Psoas muscle (tissue), 8 donors: Measurements from ENCODE around the gene MRPS12. TPM values are rescaled to one million over a fixed set of nuclear protein-coding genes. Genes with fewer than 3 reads are reported as not detected.

Experiments used
- ATAC-seq, 4 donors: fragments of 200-7000 bp; cut with Tn5 transposase; one replicate each; pipeline ENCODE4 v1.9.1; 2020; ENCODE audit warnings: moderate library complexity in 3 of 4, mild to moderate bottlenecking in 2 of 4
- DNase-seq, 2 donors: peaks; one replicate each; pipeline ENCODE4 v3.0.0-alpha.2; 2020
- H3K27ac ChIP-seq: fragments of 200-600 bp; one replicate; pipeline ENCODE4 v1.8.0; 2022
- H3K27me3 ChIP-seq, 3 donors: fragments of 200-600 bp in 1 of 3; one replicate each; pipeline versions ENCODE4 v1.6.1 to v1.8.0; 2013 to 2022; ENCODE audit warnings: low read length in 2 of 3, mild to moderate bottlenecking in 2 of 3, moderate library complexity in 1 of 3; ENCODE audit not compliant: insufficient read depth in 3 of 3
- H3K36me3 ChIP-seq, 2 donors: fragments of 200-600 bp in 1 of 2; one replicate each; pipeline versions ENCODE4 v1.6.1 to v1.8.0; 2013 to 2022; ENCODE audit warnings: low read depth in 1 of 2, mild to moderate bottlenecking in 1 of 2, moderate library complexity in 1 of 2; ENCODE audit not compliant: insufficient read depth in 1 of 2
- H3K4me1 ChIP-seq: fragments of 200-600 bp; one replicate; pipeline ENCODE4 v1.8.0; 2022
- H3K4me3 ChIP-seq: fragments of 200-600 bp; one replicate; pipeline ENCODE4 v1.8.0; 2022; ENCODE audit warnings: mild to moderate bottlenecking
- H3K9me3 ChIP-seq: fragments of 200-600 bp; one replicate; pipeline ENCODE4 v1.8.0; 2022
- WGBS, 3 donors: extraction: QIAGEN DNeasy Blood & Tissue Kit; methylation state at CpG; one replicate each; pipeline versions ENCODE4 v1.1.6 to v1.1.7; 2013; 5-methylcytosine and 5-hydroxymethylcytosine counted together
- intact Hi-C, 2 donors: fragments of 100-400 bp; cut with DNase I; formaldehyde crosslinking; loops; one replicate each; pipeline versions ENCODE4 v1.11.0 to v1.14.2; 2022
- polyA plus RNA-seq, 3 donors: library from polyadenylated mRNA; stranded (reverse); fragments of 200-250 nt; gene quantifications; one replicate each; pipeline ENCODE4 v1.2.3, GENCODE V29; 2013
- total RNA-seq, 4 donors: library from RNA; stranded (reverse); fragmentation: NEBNext Ultra II Directional in 2 of 4; extraction: Animal tissue kit (Norgen Biotek cat#: 25700) in 2 of 4; gene quantifications; one replicate each; pipeline versions ENCODE4 v1.2.1 to v1.2.4, GENCODE V29; 2021 to 2023
- TF ChIP-seq, protein P1 (sequence below): fragments of 200-600 bp; IDR thresholded peaks from one replicate; pipeline ENCODE4 v1.8.0; 2022; ENCODE audit warnings: antibody characterized with exemption
- donor health status: healthy with polysubstance abuse.
- donor health status: DM: no; HTN: no; CAD: no; lungs with moderate emphysema.
- donor health status: Bipolar disorder and iron deficiency.
- donor health status: healthy.
- donor health status: DM: yes; HTN: yes; CAD: no.
- donor health status: DM: no; HTN: no; CAD: no.
- donor health status: DM: no; HTN: no; CAD: no.
- donor health status: DM: yes; HTN: yes; CAD: no.

The MRPS12 gene
- total and polyA plus RNA-seq, 7 donors, result 33.8 to 175 (median 70.5) TPM

DNA sequence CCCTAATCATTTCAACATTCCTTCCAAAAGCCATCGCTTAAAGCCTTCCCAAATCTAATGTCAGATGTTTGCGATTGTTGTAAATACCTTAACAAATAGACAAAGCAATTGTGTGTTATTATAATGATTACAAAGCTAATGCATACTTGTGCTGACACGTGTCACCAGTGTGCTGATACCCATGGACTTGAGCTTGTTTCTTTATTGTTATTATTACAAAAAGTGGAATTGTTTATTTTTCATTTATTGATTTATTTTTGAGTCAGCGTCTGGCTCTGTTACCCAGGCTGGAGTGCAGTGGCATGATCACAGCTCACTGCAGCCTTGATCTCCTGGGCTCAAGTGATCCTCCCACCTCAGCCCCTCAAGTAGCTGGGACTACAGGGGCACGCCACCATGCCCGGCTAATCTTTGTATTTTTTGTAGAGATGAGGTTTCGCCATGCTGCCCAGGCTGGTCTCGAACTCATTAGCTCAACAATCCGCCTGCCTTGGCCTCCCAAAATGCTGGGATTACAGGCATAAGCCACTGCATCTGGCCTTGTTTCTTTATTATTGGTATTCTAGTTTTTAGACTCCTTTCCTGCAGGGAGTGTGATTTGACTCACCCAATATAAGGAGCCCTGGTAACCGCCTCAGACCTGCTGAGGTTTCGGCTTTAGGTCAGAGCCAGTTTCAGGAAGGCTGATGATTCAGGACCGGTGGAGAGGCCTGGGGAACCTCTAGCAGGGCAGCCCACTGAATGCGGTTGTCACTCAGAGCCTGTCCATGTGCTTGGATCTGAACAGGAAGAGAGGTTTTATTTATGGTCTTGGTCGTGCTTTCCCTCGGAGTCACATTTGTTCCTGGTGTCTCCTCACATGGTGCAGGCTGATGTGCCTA is 46.9 kb downstream of the MRPS12 start:
- H3K27me3 ChIP-seq, result peaks cover 0 to 3% (median 0%) of the 10 kb centered on the region in 3 donors
- WGBS, 3 donors, result 87 to 88% (median 87%) methylated on average over 15 of the region's 15 CpGs
- no peaks in the 10 kb centered on the region for H3K36me3 ChIP-seq
- DNase-seq (no peak), ATAC-seq (no peak)
- H3K4me3 ChIP-seq, result no peak overlapping the region
- no peak overlapping the region for H3K27ac ChIP-seq
- H3K9me3 ChIP-seq, result no peaks in the 10 kb centered on the region
- intact Hi-C loops, result no loop called here
- H3K4me1 ChIP-seq, result no peaks in the 10 kb centered on the region
- TF ChIP-seq, protein P1, sequence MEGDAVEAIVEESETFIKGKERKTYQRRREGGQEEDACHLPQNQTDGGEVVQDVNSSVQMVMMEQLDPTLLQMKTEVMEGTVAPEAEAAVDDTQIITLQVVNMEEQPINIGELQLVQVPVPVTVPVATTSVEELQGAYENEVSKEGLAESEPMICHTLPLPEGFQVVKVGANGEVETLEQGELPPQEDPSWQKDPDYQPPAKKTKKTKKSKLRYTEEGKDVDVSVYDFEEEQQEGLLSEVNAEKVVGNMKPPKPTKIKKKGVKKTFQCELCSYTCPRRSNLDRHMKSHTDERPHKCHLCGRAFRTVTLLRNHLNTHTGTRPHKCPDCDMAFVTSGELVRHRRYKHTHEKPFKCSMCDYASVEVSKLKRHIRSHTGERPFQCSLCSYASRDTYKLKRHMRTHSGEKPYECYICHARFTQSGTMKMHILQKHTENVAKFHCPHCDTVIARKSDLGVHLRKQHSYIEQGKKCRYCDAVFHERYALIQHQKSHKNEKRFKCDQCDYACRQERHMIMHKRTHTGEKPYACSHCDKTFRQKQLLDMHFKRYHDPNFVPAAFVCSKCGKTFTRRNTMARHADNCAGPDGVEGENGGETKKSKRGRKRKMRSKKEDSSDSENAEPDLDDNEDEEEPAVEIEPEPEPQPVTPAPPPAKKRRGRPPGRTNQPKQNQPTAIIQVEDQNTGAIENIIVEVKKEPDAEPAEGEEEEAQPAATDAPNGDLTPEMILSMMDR, result no peak

GRCh38 chr19:38978326-38978689 is 47.6 kb downstream of the MRPS12 start:
- no peak overlapping the region for H3K4me3 ChIP-seq
- ATAC-seq, result no peak
- intact Hi-C loops, result no loop called here
- H3K27ac ChIP-seq, result no peak overlapping the region
- H3K27me3 ChIP-seq, result peaks cover 0 to 3% (median 0%) of the 10 kb centered on the region in 3 donors
- no peaks in the 10 kb centered on the region for H3K4me1 ChIP-seq
- TF ChIP-seq, protein P1, result no peak
- DNase-seq, result no peak
- no peaks in the 10 kb centered on the region for H3K9me3 ChIP-seq
- no peaks in the 10 kb centered on the region for H3K36me3 ChIP-seq
- 87 to 92% (median 88%) methylated on average over 3 of the region's 3 CpGs for WGBS, 3 donors

GRCh38 chr19:38979812-38980211 is 49.1 kb downstream of the MRPS12 start:
- no peak overlapping the region for H3K27ac ChIP-seq
- no peak overlapping the region for H3K4me3 ChIP-seq
- no peaks in the 10 kb centered on the region for H3K9me3 ChIP-seq
- TF ChIP-seq, protein P1, result no peak
- no peaks in the 10 kb centered on the region for H3K36me3 ChIP-seq
- DNase-seq (no peak), ATAC-seq (no peak)
- WGBS, 3 donors, result 72 to 79% (median 77%) methylated on average over 5 of the region's 5 CpGs
- intact Hi-C loops, result no loop called here
- H3K27me3 ChIP-seq, result peaks cover 0 to 3% (median 0%) of the 10 kb centered on the region in 3 donors
- no peaks in the 10 kb centered on the region for H3K4me1 ChIP-seq

GRCh38 chr19:38980583-38981374 is 50.0 kb downstream of the MRPS12 start:
- H3K9me3 ChIP-seq, result no peaks in the 10 kb centered on the region
- H3K36me3 ChIP-seq, result no peaks in the 10 kb centered on the region
- no peak for DNase-seq
- H3K27me3 ChIP-seq, result peaks cover 0 to 5% (median 0%) of the 10 kb centered on the region in 3 donors
- WGBS, 3 donors, result 80 to 86% (median 81%) methylated on average over 10 of the region's 10 CpGs
- no peaks in the 10 kb centered on the region for H3K4me1 ChIP-seq
- intact Hi-C loops, result no loop called here
- TF ChIP-seq, protein P1, result no peak
- ATAC-seq, result no peak
- no peak overlapping the region for H3K27ac ChIP-seq
- H3K4me3 ChIP-seq, result no peak overlapping the region

Other genes starting within 250 kb of the MRPS12 start
- under 1 TPM; 0.32 to 0.64 (median 0.52) TPM for gene CAPN12, start 186.5 kb upstream of the MRPS12 start, total RNA-seq
- gene CAPN12, start 186.5 kb upstream of the MRPS12 start, polyA plus RNA-seq, result under 1 TPM; 0.27 to 0.35 (median 0.34) TPM
- not detected for gene LGALS7, start 157.4 kb upstream of the MRPS12 start, total RNA-seq
- gene LGALS7, start 157.4 kb upstream of the MRPS12 start, polyA plus RNA-seq, result not detected
- not detected for gene LGALS7B, start 141.7 kb upstream of the MRPS12 start, total RNA-seq
- gene LGALS7B, start 141.7 kb upstream of the MRPS12 start, polyA plus RNA-seq, result under 1 TPM in 1 of 3 donors, not detected in 2; 0.91 TPM
- gene LGALS4, start 118.0 kb upstream of the MRPS12 start, total RNA-seq, result 1 to 10 TPM in 2 of 4 donors, under 1 TPM in 2; 0.62 to 2.0 (median 0.98) TPM
- under 1 TPM; 0.31 to 0.77 (median 0.53) TPM for gene LGALS4, start 118.0 kb upstream of the MRPS12 start, polyA plus RNA-seq
- gene ECH1, start 99.2 kb upstream of the MRPS12 start, total RNA-seq, result 100 to 1,000 TPM; 279 to 572 (median 404) TPM
- 100 to 1,000 TPM; 512 to 649 (median 601) TPM for gene ECH1, start 99.2 kb upstream of the MRPS12 start, polyA plus RNA-seq
- gene HNRNPL, start 81.0 kb upstream of the MRPS12 start, total RNA-seq, result 100 to 1,000 TPM; 151 to 229 (median 198) TPM
- gene HNRNPL, start 81.0 kb upstream of the MRPS12 start, polyA plus RNA-seq, result 100 to 1,000 TPM; 109 to 215 (median 191) TPM
- 1 to 10 TPM; 1.5 to 4.8 (median 2.2) TPM for gene RINL, start 52.7 kb upstream of the MRPS12 start, total RNA-seq
- gene RINL, start 52.7 kb upstream of the MRPS12 start, polyA plus RNA-seq, result 1 to 10 TPM; 2.2 to 3.4 (median 2.2) TPM
- gene SIRT2, start 31.3 kb upstream of the MRPS12 start, total RNA-seq, result 100 to 1,000 TPM; 133 to 180 (median 147) TPM
- gene SIRT2, start 31.3 kb upstream of the MRPS12 start, polyA plus RNA-seq, result 100 to 1,000 TPM; 140 to 260 (median 204) TPM
- 10 to 100 TPM; 21.9 to 41.0 (median 26.6) TPM for gene NFKBIB, start 31.0 kb upstream of the MRPS12 start, total RNA-seq
- gene NFKBIB, start 31.0 kb upstream of the MRPS12 start, polyA plus RNA-seq, result 100 to 1,000 TPM in 1 of 3 donors, 10 to 100 TPM in 2; 45.5 to 109 (median 50.7) TPM
- 1 to 10 TPM in 2 of 4 donors, under 1 TPM in 1, not detected in 1; 0.25 to 1.1 (median 1.0) TPM for gene CCER2, start 18.8 kb upstream of the MRPS12 start, total RNA-seq
- under 1 TPM; 0.14 to 0.77 (median 0.21) TPM for gene CCER2, start 18.8 kb upstream of the MRPS12 start, polyA plus RNA-seq
- 10 to 100 TPM; 15.1 to 17.8 (median 16.8) TPM for gene SARS2, start 181 bp upstream of the MRPS12 start, total RNA-seq
- 10 to 100 TPM; 13.3 to 19.8 (median 17.0) TPM for gene SARS2, start 181 bp upstream of the MRPS12 start, polyA plus RNA-seq
- 1 to 10 TPM; 1.6 to 4.3 (median 2.3) TPM for gene FBXO17, start 44.8 kb downstream of the MRPS12 start, total RNA-seq
- gene FBXO17, start 44.8 kb downstream of the MRPS12 start, polyA plus RNA-seq, result 1 to 10 TPM; 1.7 to 3.3 (median 1.8) TPM
- gene FBXO27, start 101.6 kb downstream of the MRPS12 start, total RNA-seq, result 10 to 100 TPM in 1 of 4 donors, 1 to 10 TPM in 1, under 1 TPM in 2; 0.42 to 10.7 (median 0.99) TPM
- gene FBXO27, start 101.6 kb downstream of the MRPS12 start, polyA plus RNA-seq, result under 1 TPM; 0.03 to 0.77 (median 0.14) TPM
- not detected for gene ACP7, start 153.4 kb downstream of the MRPS12 start, total RNA-seq
- under 1 TPM in 1 of 3 donors, not detected in 2; 0.07 TPM for gene ACP7, start 153.4 kb downstream of the MRPS12 start, polyA plus RNA-seq
- gene PAK4, start 194.8 kb downstream of the MRPS12 start, total RNA-seq, result 10 to 100 TPM; 10.6 to 17.3 (median 11.6) TPM
- 10 to 100 TPM in 2 of 3 donors, 1 to 10 TPM in 1; 7.2 to 22.0 (median 16.5) TPM for gene PAK4, start 194.8 kb downstream of the MRPS12 start, polyA plus RNA-seq